A549 (cell line): ENCODE data around the gene GIPR. TPM values are rescaled to one million over a fixed set of nuclear protein-coding genes. Genes with fewer than 3 reads are reported as not detected.

Source experiments
- ATAC-seq, 2 experiments: fragments of 200-7000 bp in 1 of 2; fragments of >200 bp in 1 of 2; cut with Nextera tagmentation in 1 of 2; cut with Tn5 transposase in 1 of 2; 3 replicates each; pipeline versions ENCODE4 v1.8.0 to v1.9.1; 2018 to 2020; ENCODE audit warnings: mild to moderate bottlenecking in 1 of 2, moderate library complexity in 1 of 2
- CTCF ChIA-PET: fragments of 300-600 bp; sonication (Branson Sonifier 250); formaldehyde crosslinking; extraction: SDS; loops from one replicate; lab custom pipeline; 2021; ENCODE audit warnings: antibody characterized with exemption, inconsistent platforms; lab: Yijun Ruan, JAX
- POLR2A ChIA-PET: fragments of 350-600 bp; formaldehyde crosslinking; extraction: SDS; loops from one replicate; lab custom pipeline; 2021; ENCODE audit warnings: antibody characterized with exemption, inconsistent platforms; lab: Yijun Ruan, JAX
- DNase-seq, 2 experiments: peaks; one replicate each; pipeline versions ENCODE4 v3.0.0 to v3.0.0-alpha.2; 2011 to 2016; ENCODE audit warnings: low read depth in 1 of 2, low spot score in 1 of 2
- FAIRE-seq: peaks from 2 replicates; lab custom pipeline; 2011; peaks lifted over from hg19 to GRCh38; lab: Jason Lieb, UNC
- H3K27ac ChIP-seq, 2 experiments: fragments of >200 bp; sonication (Bioruptor Twin); formaldehyde crosslinking; 3 replicates each; pipeline ENCODE4 v1.5.1; 2016 to 2017
- H3K4me1 ChIP-seq: fragments of >200 bp; sonication (Bioruptor Twin); formaldehyde crosslinking; 3 replicates; pipeline ENCODE4 v1.6.1; 2016
- H3K4me2 ChIP-seq: fragments of >200 bp; sonication (Bioruptor Twin); formaldehyde crosslinking; 3 replicates; pipeline ENCODE4 v1.6.1; 2016
- H3K4me3 ChIP-seq: fragments of >200 bp; sonication (Bioruptor Twin); formaldehyde crosslinking; 3 replicates; pipeline ENCODE4 v1.5.1; 2016
- H3K9me3 ChIP-seq: fragments of >200 bp; sonication (Bioruptor Twin); formaldehyde crosslinking; 3 replicates; pipeline ENCODE4 v1.6.1; 2016
- BHLHE40 ChIP-seq: IDR thresholded peaks from 2 replicates; pipeline ENCODE4 v1.6.1; 2012; ENCODE audit warnings: low read depth, low read length, inconsistent platforms
- CBX2 ChIP-seq: fragments of 200-600 bp; sonication (generic); IDR thresholded peaks from 2 replicates; pipeline ENCODE4 v1.6.1; 2016; ENCODE audit warnings: low read depth, mild to moderate bottlenecking, borderline replicate concordance
- CBX8 ChIP-seq: fragments of 200-600 bp; sonication (generic); IDR thresholded peaks from 2 replicates; pipeline ENCODE4 v1.6.1; 2016
- CEBPB ChIP-seq, 2 experiments: fragments of >200 bp in 1 of 2; sonication (Bioruptor Twin) in 1 of 2; formaldehyde crosslinking in 1 of 2; IDR thresholded peaks; 2 replicates each; pipeline ENCODE4 v1.6.1; 2012 to 2016
- CHD2 ChIP-seq: fragments of 150-350 bp; IDR thresholded peaks from 2 replicates; pipeline ENCODE4 v1.6.1; 2014; ENCODE audit warnings: low read length; ENCODE audit not compliant: partially characterized antibody
- CHD4 ChIP-seq: fragments of 200-600 bp; sonication (generic); IDR thresholded peaks from 2 replicates; pipeline ENCODE4 v1.6.1; 2016; ENCODE audit warnings: antibody characterized with exemption, mild to moderate bottlenecking, borderline replicate concordance
- EHF ChIP-seq: fragments of 250-450 bp; sonication (Bioruptor Pico); IDR thresholded peaks from 2 replicates; pipeline ENCODE4 v1.5.0; 2020; ENCODE audit warnings: mild to moderate bottlenecking
- FOSB ChIP-seq: fragments of 250-450 bp; sonication (Bioruptor Pico); IDR thresholded peaks from 2 replicates; pipeline ENCODE4 v1.5.0; 2020; ENCODE audit warnings: mild to moderate bottlenecking, moderate library complexity
- FOXS1 ChIP-seq: fragments of 250-450 bp; sonication (Bioruptor Pico); IDR thresholded peaks from 2 replicates; pipeline ENCODE4 v1.5.0; 2020; ENCODE audit warnings: mild to moderate bottlenecking, moderate library complexity
- GATA3 ChIP-seq: IDR thresholded peaks from 2 replicates; pipeline ENCODE4 v1.6.1; 2012; ENCODE audit warnings: borderline replicate concordance
- HOXA7 ChIP-seq: fragments of 250-450 bp; sonication (Bioruptor Pico); IDR thresholded peaks from 2 replicates; pipeline ENCODE4 v1.5.0; 2020; ENCODE audit warnings: mild to moderate bottlenecking, moderate library complexity
- JUN ChIP-seq, 2 experiments: fragments of >200 bp; sonication (Bioruptor Twin); formaldehyde crosslinking; IDR thresholded peaks; 2 replicates in 1 of 2; 3 replicates in 1 of 2; pipeline ENCODE4 v1.6.1; 2016 to 2017
- KDM1A ChIP-seq: fragments of 200-600 bp; sonication (generic); IDR thresholded peaks from 2 replicates; pipeline ENCODE4 v1.6.1; 2016; ENCODE audit warnings: low read depth, mild to moderate bottlenecking
- KDM5A ChIP-seq: fragments of 200-600 bp; sonication (generic); IDR thresholded peaks from 2 replicates; pipeline ENCODE4 v1.6.1; 2016; ENCODE audit warnings: antibody characterized with exemption, mild to moderate bottlenecking
- MAZ ChIP-seq: fragments of 150-350 bp; IDR thresholded peaks from 2 replicates; pipeline ENCODE4 v1.6.1; 2014; ENCODE audit warnings: antibody characterized with exemption, low read depth, low read length, borderline replicate concordance
- MYC ChIP-seq: IDR thresholded peaks from 2 replicates; pipeline ENCODE4 v1.6.1; 2012; ENCODE audit warnings: mild to moderate bottlenecking, inconsistent platforms, low read length, improper control_type of control experiment, borderline replicate concordance
- NFE2L2 ChIP-seq: fragments of 150-350 bp; conservative IDR thresholded peaks from 2 replicates; pipeline ENCODE4 v1.6.1; 2014; ENCODE audit warnings: low read length
- NPAS2 ChIP-seq: fragments of 250-450 bp; sonication (Bioruptor Pico); IDR thresholded peaks from 2 replicates; pipeline ENCODE4 v1.8.0; 2022; ENCODE audit warnings: mild to moderate bottlenecking, moderate library complexity, borderline replicate concordance
- PHF8 ChIP-seq: fragments of 200-600 bp; sonication (generic); IDR thresholded peaks from 2 replicates; pipeline ENCODE4 v1.6.1; 2016; ENCODE audit warnings: low read depth, mild to moderate bottlenecking, antibody characterized with exemption, moderate library complexity, borderline replicate concordance
- POLR2A ChIP-seq: IDR thresholded peaks from 2 replicates; pipeline ENCODE4 v1.6.1; 2012; ENCODE audit warnings: mild to moderate bottlenecking, low read length
- RARB ChIP-seq: fragments of 250-450 bp; sonication (Bioruptor Pico); IDR thresholded peaks from 2 replicates; pipeline ENCODE4 v1.8.0; 2021; ENCODE audit warnings: mild to moderate bottlenecking, moderate library complexity
- RFX5 ChIP-seq: fragments of 450-650 bp; IDR thresholded peaks from 2 replicates; pipeline ENCODE4 v1.7.1; 2014; ENCODE audit warnings: antibody characterized with exemption, mild to moderate bottlenecking, moderate library complexity
- SMC3 ChIP-seq: fragments of >200 bp; sonication (Bioruptor Twin); formaldehyde crosslinking; IDR thresholded peaks from 3 replicates; pipeline ENCODE4 v1.6.1; 2018; ENCODE audit warnings: inconsistent platforms
- SREBF2 ChIP-seq: fragments of 450-650 bp; IDR thresholded peaks from 2 replicates; pipeline ENCODE4 v1.6.1; 2014; ENCODE audit warnings: mild to moderate bottlenecking, moderate library complexity
- TFCP2L1 ChIP-seq: fragments of 250-450 bp; sonication (Bioruptor Pico); IDR thresholded peaks from 2 replicates; pipeline ENCODE4 v1.5.0; 2021; ENCODE audit warnings: mild to moderate bottlenecking
- TP53 ChIP-seq: fragments of 250-450 bp; sonication (Bioruptor Pico); IDR thresholded peaks from 2 replicates; pipeline ENCODE4 v1.5.0; 2021; ENCODE audit warnings: mild to moderate bottlenecking, moderate library complexity
- ZFP36 ChIP-seq: fragments of 450-650 bp; IDR thresholded peaks from 2 replicates; pipeline ENCODE4 v1.6.1; 2014; ENCODE audit warnings: borderline replicate concordance; ENCODE audit not compliant: partially characterized antibody
- ZNF302 ChIP-seq: fragments of 250-450 bp; sonication (Bioruptor Pico); IDR thresholded peaks from 2 replicates; pipeline ENCODE4 v1.9.0; 2021; ENCODE audit warnings: inconsistent platforms, mild to moderate bottlenecking, moderate library complexity
- WGBS: methylation state at CpG from one replicate; pipeline ENCODE4 v1.1.6; 2017; ENCODE audit errors: missing lambda C conversion rate; 5-methylcytosine and 5-hydroxymethylcytosine counted together
- polyA plus RNA-seq, 4 experiments: library from polyadenylated mRNA; depleted of rRNA in 3 of 4; stranded (reverse); fragments of >200 nt; fragmentation: RNase III in 1 of 4; extraction: RNeasy Plus Mini Kit Qiagen cat#74134 plus additional on column Dnase treatment in 1 of 4; gene quantifications; 2 replicates in 3 of 4; 3 replicates in 1 of 4; pipeline ENCODE4 v1.2.3, GENCODE V29; 2011 to 2017
- TF ChIP-seq, protein P1 (sequence below): fragments of 450-650 bp; IDR thresholded peaks from 2 replicates; pipeline ENCODE4 v1.6.1; 2014; ENCODE audit warnings: antibody characterized with exemption
- TF ChIP-seq, protein P2 (sequence below): IDR thresholded peaks from 2 replicates; pipeline ENCODE4 v1.6.1; 2012; ENCODE audit warnings: low read depth, borderline replicate concordance
- TF ChIP-seq, protein P3 (sequence below): IDR thresholded peaks from 2 replicates; pipeline ENCODE4 v1.6.1; 2012
- TF ChIP-seq, protein P4 (sequence below): IDR thresholded peaks from 2 replicates; pipeline ENCODE4 v1.6.1; 2012

The GIPR gene
- polyA plus RNA-seq, 2 of the 4 experiments (the other 2 are of a cell fraction), result 1.2 to 1.4 TPM

DNA sequence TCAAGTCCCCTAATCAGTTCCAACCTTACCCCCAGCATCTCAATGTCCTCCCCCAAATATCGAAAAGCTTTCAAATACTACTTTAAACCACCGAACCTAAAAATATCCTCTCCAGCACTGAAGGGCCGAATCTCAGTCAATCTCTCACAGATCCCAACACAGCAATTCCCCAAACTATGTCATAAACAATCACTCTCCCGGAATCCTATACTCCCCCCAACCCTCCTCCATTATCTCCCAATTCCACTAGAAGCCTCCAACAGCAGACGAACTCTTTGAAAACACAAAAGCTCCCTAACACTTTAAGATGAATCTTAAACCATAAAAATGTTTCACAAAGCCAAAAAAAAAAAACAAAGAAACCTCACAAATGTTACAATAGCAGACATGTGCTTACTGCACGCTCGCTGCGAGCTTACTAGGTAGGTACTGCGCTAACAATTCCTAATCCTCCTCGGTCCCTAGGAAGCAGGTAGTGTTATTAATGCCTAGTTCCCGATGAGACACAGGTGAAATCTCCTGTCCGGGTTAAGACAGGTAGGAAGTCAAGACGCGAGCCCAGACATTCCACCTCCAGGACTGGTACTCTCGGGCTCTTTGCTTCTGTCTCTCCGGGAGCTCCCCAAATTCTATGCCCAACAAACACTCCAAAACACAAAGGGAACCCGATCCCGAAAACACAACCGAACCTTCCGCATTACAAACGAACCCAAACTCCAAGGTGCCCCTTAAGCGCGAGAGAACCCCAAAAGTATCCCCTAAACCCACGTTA is 48.5 kb downstream of the GIPR start:
- H3K4me2 ChIP-seq, result peak overlapping the region; percentile 84
- DNase-seq (peak; percentile 36 to 50), FAIRE-seq (peak; percentile 7)
- WGBS, result 4% methylated on average over 24 of the region's 24 CpGs
- TF ChIP-seq HOXA7 (CRISPR knock-in tag) (0 out of 2 replicates have a peak, but pooled peaks have one; percentile 43), SREBF2 (no peak), CHD2 (no peak), MAZ (no peak), MYC (no peak), FOSB (0 out of 2 replicates have a peak, but pooled peaks have one; percentile 32), POLR2A (no peak), TP53 (CRISPR knock-in tag) (peak; percentile 41; the same call in 1 of the 2 replicates), RARB (CRISPR knock-in tag) (no peak), RFX5 (no peak), ZFP36 (no peak), GATA3 (no peak), NPAS2 (CRISPR knock-in tag) (no peak), TFCP2L1 (CRISPR knock-in tag) (peak; percentile 77; the same call in 1 of the 2 replicates), ZNF302 (CRISPR knock-in tag) (no peak), KDM1A (no peak), PHF8 (peak; percentile 24; the same call in 1 of the 2 replicates)
- TF ChIP-seq, all 56 proteins: peak for 5
- peak; percentile 14 to 20; a peak in 5 of 6 replicates for ATAC-seq
- Histone ChIP-seq H3K9me3 (no peaks in the 10 kb centered on the region), H3K27ac (peak overlapping the region; percentile 92 to 96), H3K4me1 (peaks cover 34% of the 10 kb centered on the region), H3K4me3 (peak overlapping the region; percentile 80)
- POLR2A ChIA-PET, result interaction anchor here (0.6 to 2.3 kb wide), 13 partner anchors 8 to 53 kb away, joined by 3 to 67 read pairs (median 5); partner anchors contain the start of genes FBXO46, QPCTL, SIX5 and SNRPD2
- CTCF ChIA-PET, result interaction anchor here (0.7 to 12.7 kb wide), 20 partner anchors 9 to 100 kb away, joined by 3 to 160 read pairs (median 6); partner anchors contain the start of genes QPCTL, SIX5 and SNRPD2

DNA sequence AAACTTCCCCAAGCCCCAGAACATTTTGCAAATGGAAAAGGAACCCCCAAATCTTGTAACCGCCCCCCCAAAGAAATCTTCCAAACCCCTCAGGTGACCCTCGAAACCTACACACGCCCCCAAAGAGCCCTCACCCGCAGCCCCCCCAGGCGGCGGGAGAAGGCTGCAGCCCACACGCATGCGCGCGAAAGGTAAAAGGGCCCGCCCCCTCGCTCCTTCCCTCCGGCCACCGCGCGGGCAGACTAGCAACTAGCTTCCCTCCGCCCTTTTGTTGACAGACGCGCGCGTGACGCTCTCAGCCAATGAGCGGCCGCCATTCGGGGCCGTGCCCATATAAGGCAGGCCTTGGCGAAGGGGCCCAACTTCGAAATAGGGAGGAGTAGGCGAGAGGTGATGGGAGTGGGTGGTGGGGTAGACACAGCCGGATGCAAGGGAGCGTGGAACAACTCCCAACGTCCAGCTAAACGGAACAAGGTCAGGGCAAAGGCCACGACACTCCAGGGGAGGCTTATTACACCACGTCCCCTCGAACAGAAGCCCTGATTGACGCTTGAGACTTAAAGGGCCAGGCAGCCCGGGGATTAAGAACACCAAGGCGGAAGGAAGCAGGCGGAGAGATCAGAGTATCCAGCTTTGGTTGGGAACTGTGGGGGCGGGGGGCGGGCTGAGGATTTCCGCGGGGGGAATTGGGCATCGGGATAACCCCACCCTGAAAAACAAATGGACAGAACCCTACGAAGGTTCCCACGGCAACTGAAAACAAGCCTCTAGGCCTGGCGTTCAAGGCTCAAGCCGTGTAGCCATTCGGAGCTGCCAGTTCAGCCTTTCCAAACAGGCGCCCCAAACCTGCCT is 49.3 kb downstream of the GIPR start:
- peak overlapping the region; percentile 88 for H3K4me2 ChIP-seq
- peak overlapping the region; percentile 92 to 96 for H3K27ac ChIP-seq
- H3K4me3 ChIP-seq, result peak overlapping the region; percentile 80
- H3K9me3 ChIP-seq, result peaks cover 4% of the 10 kb centered on the region
- ATAC-seq (peak; percentile 92 to 97), DNase-seq (peak; percentile 99 to 100), FAIRE-seq (peak; percentile 100)
- POLR2A ChIA-PET, result interaction anchor here (0.6 to 2.3 kb wide), 16 partner anchors 9 to 52 kb away, joined by 3 to 67 read pairs (median 4); partner anchors contain the start of genes FBXO46, QPCTL, SIX5 and SNRPD2
- CTCF ChIA-PET, result interaction anchor here (0.6 to 12.7 kb wide), 23 partner anchors 8 to 1226 kb away, joined by 3 to 160 read pairs (median 5); partner anchors contain the start of genes QPCTL, SIX5 and SNRPD2
- H3K4me1 ChIP-seq, result peaks cover 38% of the 10 kb centered on the region
- WGBS, result 2% methylated on average over 45 of the region's 51 CpGs
- TF ChIP-seq SREBF2 (no peak), CHD4 (no peak), MAZ (peak; percentile 37; the same call in 1 of the 2 replicates), CBX8 (no peak), CBX2 (no peak), BHLHE40 (peak; percentile 68), FOXS1 (CRISPR knock-in tag) (no peak), RARB (CRISPR knock-in tag) (peak; percentile 78; the same call in 1 of the 2 replicates), KDM5A (no peak), ZFP36 (peak; percentile 100), SMC3 (0 out of 3 replicates have a peak, but pooled peaks have one; percentile 15), EHF (CRISPR knock-in tag) (0 out of 2 replicates have a peak, but pooled peaks have one; percentile 33), JUN (IDR thresholded peaks at IDR 0.05) (peak; percentile 83 to 92), CHD2 (peak; percentile 39), NFE2L2 (no peak), GATA3 (peak; percentile 61; the same call in 1 of the 2 replicates), CEBPB (IDR thresholded peaks at IDR 0.05) (peak in 1 of 2 experiments; percentile 69; a peak in 1 of 4 replicates)
- TF ChIP-seq, protein P1, sequence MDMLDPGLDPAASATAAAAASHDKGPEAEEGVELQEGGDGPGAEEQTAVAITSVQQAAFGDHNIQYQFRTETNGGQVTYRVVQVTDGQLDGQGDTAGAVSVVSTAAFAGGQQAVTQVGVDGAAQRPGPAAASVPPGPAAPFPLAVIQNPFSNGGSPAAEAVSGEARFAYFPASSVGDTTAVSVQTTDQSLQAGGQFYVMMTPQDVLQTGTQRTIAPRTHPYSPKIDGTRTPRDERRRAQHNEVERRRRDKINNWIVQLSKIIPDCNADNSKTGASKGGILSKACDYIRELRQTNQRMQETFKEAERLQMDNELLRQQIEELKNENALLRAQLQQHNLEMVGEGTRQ, result peak; percentile 99
- TF ChIP-seq, protein P2, sequence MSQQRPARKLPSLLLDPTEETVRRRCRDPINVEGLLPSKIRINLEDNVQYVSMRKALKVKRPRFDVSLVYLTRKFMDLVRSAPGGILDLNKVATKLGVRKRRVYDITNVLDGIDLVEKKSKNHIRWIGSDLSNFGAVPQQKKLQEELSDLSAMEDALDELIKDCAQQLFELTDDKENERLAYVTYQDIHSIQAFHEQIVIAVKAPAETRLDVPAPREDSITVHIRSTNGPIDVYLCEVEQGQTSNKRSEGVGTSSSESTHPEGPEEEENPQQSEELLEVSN, result peak; percentile 72
- TF ChIP-seq, protein P3, sequence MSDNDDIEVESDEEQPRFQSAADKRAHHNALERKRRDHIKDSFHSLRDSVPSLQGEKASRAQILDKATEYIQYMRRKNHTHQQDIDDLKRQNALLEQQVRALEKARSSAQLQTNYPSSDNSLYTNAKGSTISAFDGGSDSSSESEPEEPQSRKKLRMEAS, result peak; percentile 92
- TF ChIP-seq, protein P4, sequence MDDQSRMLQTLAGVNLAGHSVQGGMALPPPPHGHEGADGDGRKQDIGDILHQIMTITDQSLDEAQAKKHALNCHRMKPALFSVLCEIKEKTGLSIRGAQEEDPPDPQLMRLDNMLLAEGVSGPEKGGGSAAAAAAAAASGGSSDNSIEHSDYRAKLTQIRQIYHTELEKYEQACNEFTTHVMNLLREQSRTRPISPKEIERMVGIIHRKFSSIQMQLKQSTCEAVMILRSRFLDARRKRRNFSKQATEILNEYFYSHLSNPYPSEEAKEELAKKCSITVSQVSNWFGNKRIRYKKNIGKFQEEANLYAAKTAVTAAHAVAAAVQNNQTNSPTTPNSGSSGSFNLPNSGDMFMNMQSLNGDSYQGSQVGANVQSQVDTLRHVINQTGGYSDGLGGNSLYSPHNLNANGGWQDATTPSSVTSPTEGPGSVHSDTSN, result peak; percentile 88
